ENCODE results near the gene VEZT.
A peak's percentile ranks its signal among the peaks of the same experiment; 100 is the strongest.

DNA sequence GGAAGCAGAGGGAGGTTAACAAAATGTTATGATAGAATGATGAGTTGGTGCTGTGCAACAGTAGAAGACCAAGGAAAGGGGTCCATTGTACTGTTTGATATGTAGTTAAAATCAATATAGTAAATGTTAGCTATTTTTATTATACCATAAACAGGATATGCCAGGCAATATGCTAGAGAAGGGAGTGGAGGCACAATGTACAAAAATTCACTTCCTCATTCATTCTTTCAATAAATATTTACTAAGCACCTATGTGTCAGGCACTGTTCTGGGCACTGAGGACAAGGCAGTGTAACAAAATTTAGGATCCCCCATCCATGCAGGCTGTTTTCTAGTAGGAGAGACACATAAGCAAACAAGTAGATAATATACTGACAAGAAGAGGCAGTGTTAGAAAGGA is 25.3 kb upstream of the VEZT start:
- TF ChIP-seq POLR2AphosphoS5 (IDR thresholded peaks at IDR 0.05; ENCODE audit: low read depth) (no peak), SPI1 (IDR thresholded peaks at IDR 0.05; ENCODE audit: borderline replicate concordance, low read depth) (peak; percentile 9; the same call in 1 of the 2 replicates)
- TF ChIP-seq, protein P1, sequence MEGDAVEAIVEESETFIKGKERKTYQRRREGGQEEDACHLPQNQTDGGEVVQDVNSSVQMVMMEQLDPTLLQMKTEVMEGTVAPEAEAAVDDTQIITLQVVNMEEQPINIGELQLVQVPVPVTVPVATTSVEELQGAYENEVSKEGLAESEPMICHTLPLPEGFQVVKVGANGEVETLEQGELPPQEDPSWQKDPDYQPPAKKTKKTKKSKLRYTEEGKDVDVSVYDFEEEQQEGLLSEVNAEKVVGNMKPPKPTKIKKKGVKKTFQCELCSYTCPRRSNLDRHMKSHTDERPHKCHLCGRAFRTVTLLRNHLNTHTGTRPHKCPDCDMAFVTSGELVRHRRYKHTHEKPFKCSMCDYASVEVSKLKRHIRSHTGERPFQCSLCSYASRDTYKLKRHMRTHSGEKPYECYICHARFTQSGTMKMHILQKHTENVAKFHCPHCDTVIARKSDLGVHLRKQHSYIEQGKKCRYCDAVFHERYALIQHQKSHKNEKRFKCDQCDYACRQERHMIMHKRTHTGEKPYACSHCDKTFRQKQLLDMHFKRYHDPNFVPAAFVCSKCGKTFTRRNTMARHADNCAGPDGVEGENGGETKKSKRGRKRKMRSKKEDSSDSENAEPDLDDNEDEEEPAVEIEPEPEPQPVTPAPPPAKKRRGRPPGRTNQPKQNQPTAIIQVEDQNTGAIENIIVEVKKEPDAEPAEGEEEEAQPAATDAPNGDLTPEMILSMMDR (IDR thresholded peaks at IDR 0.05; ENCODE audit: insufficient read depth, low read length) = no peak
